WTC11 (cell line): ENCODE results near the gene PCDH9. TPM values are rescaled to one million over a fixed set of nuclear protein-coding genes. Genes with fewer than 3 reads are reported as not detected.

Experiments used
- ATAC-seq: fragments of 200-7000 bp; cut with Tn5 transposase; 2 replicates; pipeline ENCODE4 v1.10.0; 2021; ENCODE audit warnings: mild to moderate bottlenecking, moderate library complexity
- CTCF ChIA-PET: fragments of 300-600 bp; sonication (Branson Sonifier 250); formaldehyde crosslinking; loops from one replicate; lab custom pipeline; 2021; ENCODE audit warnings: antibody characterized with exemption; lab: Charles Lee
- POLR2A ChIA-PET: fragments of 350-600 bp; sonication (Branson Sonifier 250); formaldehyde crosslinking; loops from one replicate; lab custom pipeline; 2021; ENCODE audit warnings: antibody characterized with exemption; lab: Charles Lee
- DNase-seq: peaks from one replicate; pipeline ENCODE4 v3.0.0; 2021; ENCODE audit warnings: low spot score
- H3K27ac Mint-ChIP-seq: 2 replicates; pipeline ENCODE4 v1.8.0; 2021; ENCODE audit warnings: mixed read lengths
- H3K27me3 Mint-ChIP-seq: 2 replicates; pipeline ENCODE4 v1.8.0; 2021; ENCODE audit warnings: low read depth, mild to moderate bottlenecking, moderate library complexity, mixed read lengths
- H3K36me3 Mint-ChIP-seq: 2 replicates; pipeline ENCODE4 v1.8.0; 2021; ENCODE audit warnings: mixed read lengths
- H3K4me1 Mint-ChIP-seq: 2 replicates; pipeline ENCODE4 v1.8.0; 2022; ENCODE audit warnings: mixed read lengths
- H3K4me3 Mint-ChIP-seq: 2 replicates; pipeline ENCODE4 v1.8.0; 2021; ENCODE audit warnings: mild to moderate bottlenecking, moderate library complexity, mixed read lengths
- H3K9me3 Mint-ChIP-seq: 2 replicates; pipeline ENCODE4 v1.8.0; 2021; ENCODE audit warnings: mixed read lengths
- CBFB ChIP-seq: sonication (generic); formaldehyde crosslinking; IDR thresholded peaks from 2 replicates; pipeline ENCODE4 v1.8.1; 2022; ENCODE audit warnings: mild to moderate bottlenecking, low read depth, missing genetic modification reagents
- ELF4 ChIP-seq: sonication (generic); formaldehyde crosslinking; IDR thresholded peaks from 2 replicates; pipeline ENCODE4 v1.8.1; 2022; ENCODE audit warnings: low read depth, mild to moderate bottlenecking, moderate library complexity, missing genetic modification reagents
- ESRRA ChIP-seq: sonication (generic); formaldehyde crosslinking; IDR thresholded peaks from 2 replicates; pipeline ENCODE4 v1.8.1; 2022; ENCODE audit warnings: mild to moderate bottlenecking, missing genetic modification reagents, borderline replicate concordance
- FOXP1 ChIP-seq: sonication (generic); formaldehyde crosslinking; IDR thresholded peaks from 2 replicates; pipeline ENCODE4 v1.8.0; 2022; ENCODE audit warnings: missing genetic modification reagents, mild to moderate bottlenecking, moderate library complexity, borderline replicate concordance
- GRHL2 ChIP-seq: fragments of 250-450 bp; sonication (Bioruptor Pico); IDR thresholded peaks from 2 replicates; pipeline ENCODE4 v1.8.0; 2022; ENCODE audit warnings: mild to moderate bottlenecking, moderate library complexity; ENCODE audit not compliant: insufficient replicate concordance, severe bottlenecking
- IRF2 ChIP-seq: sonication (generic); formaldehyde crosslinking; IDR thresholded peaks from 2 replicates; pipeline ENCODE4 v1.8.0; 2022; ENCODE audit warnings: low read depth, missing genetic modification reagents, borderline replicate concordance
- JUN ChIP-seq: sonication (generic); formaldehyde crosslinking; IDR thresholded peaks from 2 replicates; pipeline ENCODE4 v1.8.0; 2023; ENCODE audit warnings: mild to moderate bottlenecking, missing genetic modification reagents
- MYBL2 ChIP-seq: sonication (generic); formaldehyde crosslinking; IDR thresholded peaks from 2 replicates; pipeline ENCODE4 v1.8.1; 2023; ENCODE audit warnings: mild to moderate bottlenecking, moderate library complexity, missing genetic modification reagents
- NFATC4 ChIP-seq: fragments of 250-450 bp; sonication (Bioruptor Pico); IDR thresholded peaks from 2 replicates; pipeline ENCODE4 v1.9.0; 2021; ENCODE audit warnings: mild to moderate bottlenecking
- NFE2L1 ChIP-seq: sonication (generic); formaldehyde crosslinking; IDR thresholded peaks from 2 replicates; pipeline ENCODE4 v1.8.1; 2023; ENCODE audit warnings: missing genetic modification reagents
- RELA ChIP-seq: sonication (generic); formaldehyde crosslinking; IDR thresholded peaks from 2 replicates; pipeline ENCODE4 v1.8.1; 2022; ENCODE audit warnings: missing genetic modification reagents, mild to moderate bottlenecking, borderline replicate concordance
- TCF7 ChIP-seq: sonication (generic); formaldehyde crosslinking; IDR thresholded peaks from 2 replicates; pipeline ENCODE4 v1.8.0; 2022; ENCODE audit warnings: mild to moderate bottlenecking, low read depth, missing genetic modification reagents, moderate library complexity
- ZNF423 ChIP-seq: fragments of 250-450 bp; sonication (Bioruptor Pico); IDR thresholded peaks from 2 replicates; pipeline ENCODE4 v2.1.2; 2022; ENCODE audit warnings: mild to moderate bottlenecking, moderate library complexity
- total RNA-seq: library from RNA; stranded (reverse); gene quantifications from 3 replicates; pipeline ENCODE4 v1.2.3, GENCODE V29; 2021
- TF ChIP-seq, protein P1 (sequence below): sonication (generic); formaldehyde crosslinking; IDR thresholded peaks from 2 replicates; pipeline ENCODE4 v1.8.0; 2022; ENCODE audit warnings: mild to moderate bottlenecking, missing genetic modification reagents
- TF ChIP-seq, protein P2 (sequence below): sonication (generic); formaldehyde crosslinking; conservative IDR thresholded peaks from 2 replicates; pipeline ENCODE4 v1.8.1; 2023; ENCODE audit warnings: mild to moderate bottlenecking, low read depth, missing genetic modification reagents, moderate library complexity
- TF ChIP-seq, protein P3 (sequence below): sonication (generic); formaldehyde crosslinking; conservative IDR thresholded peaks from 2 replicates; pipeline ENCODE4 v1.8.1; 2022; ENCODE audit warnings: mild to moderate bottlenecking, missing genetic modification reagents
- TF ChIP-seq, protein P4 (sequence below): sonication (generic); formaldehyde crosslinking; IDR thresholded peaks from 2 replicates; pipeline ENCODE4 v1.8.1; 2022; ENCODE audit warnings: low read depth, mild to moderate bottlenecking, moderate library complexity, missing genetic modification reagents, borderline replicate concordance
- TF ChIP-seq, protein P5 (sequence below): sonication (generic); formaldehyde crosslinking; IDR thresholded peaks from 2 replicates; pipeline ENCODE4 v1.8.1; 2023; ENCODE audit warnings: mild to moderate bottlenecking, missing genetic modification reagents
- TF ChIP-seq, protein P6 (sequence below): sonication (generic); formaldehyde crosslinking; IDR thresholded peaks from 2 replicates; pipeline ENCODE4 v1.8.1; 2023; ENCODE audit warnings: mild to moderate bottlenecking, missing genetic modification reagents, moderate library complexity

PCDH9 gene
- total RNA-seq, 1 experiment from 2014 or later = 0.48 TPM

DNA sequence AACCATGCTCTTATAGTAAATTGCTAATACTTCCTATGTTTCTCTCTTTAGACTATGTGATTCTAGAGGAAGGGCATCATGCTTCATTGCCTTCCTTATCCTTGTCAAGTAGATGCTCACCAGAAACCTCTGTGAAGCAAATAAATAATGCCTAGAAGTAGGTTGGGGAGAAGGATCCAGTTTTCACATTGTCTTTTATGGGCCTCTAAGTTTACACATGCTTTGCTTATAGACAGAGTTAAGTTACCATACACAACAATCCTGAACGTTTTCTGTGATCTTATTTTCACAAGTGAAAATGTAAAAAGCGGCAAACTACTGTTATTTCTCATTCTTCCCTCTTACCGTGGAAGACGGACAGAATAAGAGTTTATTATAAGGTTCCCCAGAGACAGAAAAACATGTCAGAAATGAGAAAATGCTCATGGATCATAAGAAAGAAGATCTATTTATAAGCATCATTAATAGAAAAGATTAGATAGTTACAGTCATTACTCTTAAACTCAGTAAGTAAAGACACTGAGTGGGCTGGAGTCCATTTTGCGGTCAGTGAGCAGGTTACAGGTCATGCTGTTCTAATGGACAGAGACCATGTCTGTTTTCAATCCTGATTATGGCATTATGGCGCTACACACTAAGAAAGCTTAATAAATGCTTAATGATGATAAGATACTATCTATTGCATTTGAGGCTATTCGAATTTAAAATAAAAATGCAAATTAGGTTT is 723.9 kb downstream of the PCDH9 start:
- ChIA-PET POLR2A (no interaction called here), CTCF (no interaction called here)
- H3K9me3 Mint-ChIP-seq = peaks cover 10% of the 10 kb centered on the region; the same call in 1 of the 2 replicates
- H3K27ac Mint-ChIP-seq = no peak overlapping the region
- ATAC-seq = no peak
- H3K27me3 Mint-ChIP-seq = no peaks in the 10 kb centered on the region
- no peak overlapping the region for H3K4me3 Mint-ChIP-seq
- TF ChIP-seq, protein P1, sequence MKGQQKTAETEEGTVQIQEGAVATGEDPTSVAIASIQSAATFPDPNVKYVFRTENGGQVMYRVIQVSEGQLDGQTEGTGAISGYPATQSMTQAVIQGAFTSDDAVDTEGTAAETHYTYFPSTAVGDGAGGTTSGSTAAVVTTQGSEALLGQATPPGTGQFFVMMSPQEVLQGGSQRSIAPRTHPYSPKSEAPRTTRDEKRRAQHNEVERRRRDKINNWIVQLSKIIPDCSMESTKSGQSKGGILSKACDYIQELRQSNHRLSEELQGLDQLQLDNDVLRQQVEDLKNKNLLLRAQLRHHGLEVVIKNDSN (CRISPR knock-in tag) = no peak
- TF ChIP-seq, protein P2, sequence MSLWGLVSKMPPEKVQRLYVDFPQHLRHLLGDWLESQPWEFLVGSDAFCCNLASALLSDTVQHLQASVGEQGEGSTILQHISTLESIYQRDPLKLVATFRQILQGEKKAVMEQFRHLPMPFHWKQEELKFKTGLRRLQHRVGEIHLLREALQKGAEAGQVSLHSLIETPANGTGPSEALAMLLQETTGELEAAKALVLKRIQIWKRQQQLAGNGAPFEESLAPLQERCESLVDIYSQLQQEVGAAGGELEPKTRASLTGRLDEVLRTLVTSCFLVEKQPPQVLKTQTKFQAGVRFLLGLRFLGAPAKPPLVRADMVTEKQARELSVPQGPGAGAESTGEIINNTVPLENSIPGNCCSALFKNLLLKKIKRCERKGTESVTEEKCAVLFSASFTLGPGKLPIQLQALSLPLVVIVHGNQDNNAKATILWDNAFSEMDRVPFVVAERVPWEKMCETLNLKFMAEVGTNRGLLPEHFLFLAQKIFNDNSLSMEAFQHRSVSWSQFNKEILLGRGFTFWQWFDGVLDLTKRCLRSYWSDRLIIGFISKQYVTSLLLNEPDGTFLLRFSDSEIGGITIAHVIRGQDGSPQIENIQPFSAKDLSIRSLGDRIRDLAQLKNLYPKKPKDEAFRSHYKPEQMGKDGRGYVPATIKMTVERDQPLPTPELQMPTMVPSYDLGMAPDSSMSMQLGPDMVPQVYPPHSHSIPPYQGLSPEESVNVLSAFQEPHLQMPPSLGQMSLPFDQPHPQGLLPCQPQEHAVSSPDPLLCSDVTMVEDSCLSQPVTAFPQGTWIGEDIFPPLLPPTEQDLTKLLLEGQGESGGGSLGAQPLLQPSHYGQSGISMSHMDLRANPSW (CRISPR knock-in tag) = no peak
- TF ChIP-seq IRF2 (CRISPR knock-in tag) (no peak), TCF7 (CRISPR knock-in tag) (no peak), GRHL2 (no peak), JUN (CRISPR knock-in tag) (no peak), NFATC4 (CRISPR knock-in tag) (no peak), CBFB (CRISPR knock-in tag) (no peak), NFE2L1 (CRISPR knock-in tag) (no peak), ESRRA (CRISPR knock-in tag) (no peak), ELF4 (CRISPR knock-in tag) (no peak), RELA (no peak), MYBL2 (CRISPR knock-in tag) (no peak), ZNF423 (CRISPR knock-in tag) (no peak), FOXP1 (CRISPR knock-in tag) (no peak)
- TF ChIP-seq, protein P3, sequence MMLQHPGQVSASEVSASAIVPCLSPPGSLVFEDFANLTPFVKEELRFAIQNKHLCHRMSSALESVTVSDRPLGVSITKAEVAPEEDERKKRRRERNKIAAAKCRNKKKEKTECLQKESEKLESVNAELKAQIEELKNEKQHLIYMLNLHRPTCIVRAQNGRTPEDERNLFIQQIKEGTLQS = no peak
- TF ChIP-seq, protein P4, sequence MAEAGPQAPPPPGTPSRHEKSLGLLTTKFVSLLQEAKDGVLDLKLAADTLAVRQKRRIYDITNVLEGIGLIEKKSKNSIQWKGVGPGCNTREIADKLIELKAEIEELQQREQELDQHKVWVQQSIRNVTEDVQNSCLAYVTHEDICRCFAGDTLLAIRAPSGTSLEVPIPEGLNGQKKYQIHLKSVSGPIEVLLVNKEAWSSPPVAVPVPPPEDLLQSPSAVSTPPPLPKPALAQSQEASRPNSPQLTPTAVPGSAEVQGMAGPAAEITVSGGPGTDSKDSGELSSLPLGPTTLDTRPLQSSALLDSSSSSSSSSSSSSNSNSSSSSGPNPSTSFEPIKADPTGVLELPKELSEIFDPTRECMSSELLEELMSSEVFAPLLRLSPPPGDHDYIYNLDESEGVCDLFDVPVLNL (CRISPR knock-in tag) = no peak
- TF ChIP-seq, protein P5, sequence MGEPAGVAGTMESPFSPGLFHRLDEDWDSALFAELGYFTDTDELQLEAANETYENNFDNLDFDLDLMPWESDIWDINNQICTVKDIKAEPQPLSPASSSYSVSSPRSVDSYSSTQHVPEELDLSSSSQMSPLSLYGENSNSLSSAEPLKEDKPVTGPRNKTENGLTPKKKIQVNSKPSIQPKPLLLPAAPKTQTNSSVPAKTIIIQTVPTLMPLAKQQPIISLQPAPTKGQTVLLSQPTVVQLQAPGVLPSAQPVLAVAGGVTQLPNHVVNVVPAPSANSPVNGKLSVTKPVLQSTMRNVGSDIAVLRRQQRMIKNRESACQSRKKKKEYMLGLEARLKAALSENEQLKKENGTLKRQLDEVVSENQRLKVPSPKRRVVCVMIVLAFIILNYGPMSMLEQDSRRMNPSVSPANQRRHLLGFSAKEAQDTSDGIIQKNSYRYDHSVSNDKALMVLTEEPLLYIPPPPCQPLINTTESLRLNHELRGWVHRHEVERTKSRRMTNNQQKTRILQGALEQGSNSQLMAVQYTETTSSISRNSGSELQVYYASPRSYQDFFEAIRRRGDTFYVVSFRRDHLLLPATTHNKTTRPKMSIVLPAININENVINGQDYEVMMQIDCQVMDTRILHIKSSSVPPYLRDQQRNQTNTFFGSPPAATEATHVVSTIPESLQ (CRISPR knock-in tag) = no peak
- TF ChIP-seq, protein P6, sequence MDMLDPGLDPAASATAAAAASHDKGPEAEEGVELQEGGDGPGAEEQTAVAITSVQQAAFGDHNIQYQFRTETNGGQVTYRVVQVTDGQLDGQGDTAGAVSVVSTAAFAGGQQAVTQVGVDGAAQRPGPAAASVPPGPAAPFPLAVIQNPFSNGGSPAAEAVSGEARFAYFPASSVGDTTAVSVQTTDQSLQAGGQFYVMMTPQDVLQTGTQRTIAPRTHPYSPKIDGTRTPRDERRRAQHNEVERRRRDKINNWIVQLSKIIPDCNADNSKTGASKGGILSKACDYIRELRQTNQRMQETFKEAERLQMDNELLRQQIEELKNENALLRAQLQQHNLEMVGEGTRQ (CRISPR knock-in tag) = no peak
- H3K4me1 Mint-ChIP-seq = peaks cover 39% of the 10 kb centered on the region
- no peak for DNase-seq
- no peaks in the 10 kb centered on the region for H3K36me3 Mint-ChIP-seq
